Fibroblast of skin of scalp (primary cell): ENCODE data around the gene HELZ2. TPM values are rescaled to one million over a fixed set of nuclear protein-coding genes. Genes with fewer than 3 reads are reported as not detected.
A peak's percentile ranks its signal among the peaks of the same experiment; 100 is the strongest.
"Not testable (repeated sequence)": the region's sequence is repeated elsewhere in the genome, so short reads cannot be mapped to it uniquely, and the experiment has no call there.

Source experiments
- DNase-seq: peaks from one replicate; pipeline ENCODE4 v3.0.0-alpha.2; 2013
- polyA plus RNA-seq, 2 experiments: library from polyadenylated mRNA; unstranded; fragments of 120-200 nt; gene quantifications; one replicate each; pipeline ENCODE4 v1.2.1, GENCODE V29; 2013; ENCODE audit not compliant: insufficient read length in 2 of 2

The HELZ2 gene, protein sequence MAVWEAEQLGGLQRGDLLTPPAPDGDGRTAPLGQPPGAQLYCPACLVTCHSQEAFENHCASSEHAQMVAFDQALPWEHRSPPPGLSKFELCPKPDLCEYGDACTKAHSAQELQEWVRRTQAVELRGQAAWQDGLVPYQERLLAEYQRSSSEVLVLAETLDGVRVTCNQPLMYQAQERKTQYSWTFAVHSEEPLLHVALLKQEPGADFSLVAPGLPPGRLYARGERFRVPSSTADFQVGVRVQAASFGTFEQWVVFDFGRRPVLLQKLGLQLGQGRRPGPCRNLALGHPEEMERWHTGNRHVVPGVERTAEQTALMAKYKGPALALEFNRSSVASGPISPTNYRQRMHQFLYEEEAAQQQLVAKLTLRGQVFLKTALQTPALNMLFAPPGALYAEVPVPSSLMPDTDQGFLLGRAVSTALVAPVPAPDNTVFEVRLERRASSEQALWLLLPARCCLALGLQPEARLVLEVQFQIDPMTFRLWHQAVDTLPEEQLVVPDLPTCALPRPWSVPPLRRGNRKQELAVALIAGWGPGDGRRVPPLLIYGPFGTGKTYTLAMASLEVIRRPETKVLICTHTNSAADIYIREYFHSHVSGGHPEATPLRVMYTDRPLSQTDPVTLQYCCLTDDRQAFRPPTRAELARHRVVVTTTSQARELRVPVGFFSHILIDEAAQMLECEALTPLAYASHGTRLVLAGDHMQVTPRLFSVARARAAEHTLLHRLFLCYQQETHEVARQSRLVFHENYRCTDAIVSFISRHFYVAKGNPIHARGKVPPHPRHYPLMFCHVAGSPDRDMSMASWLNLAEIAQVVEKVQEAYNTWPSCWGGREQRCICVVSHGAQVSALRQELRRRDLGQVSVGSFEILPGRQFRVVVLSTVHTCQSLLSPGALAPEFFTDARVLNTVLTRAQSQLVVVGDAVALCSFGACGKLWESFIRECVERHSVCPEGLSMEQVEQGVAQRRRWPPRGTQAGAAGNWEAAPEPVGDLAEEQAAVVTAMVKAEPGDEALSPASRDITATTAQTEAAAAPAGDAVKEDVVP (N-terminal part only)
- 14.3 TPM for polyA plus RNA-seq (2013, experiment 1 of 2; ENCODE audit: insufficient read length)
- polyA plus RNA-seq (2013, experiment 2 of 2; ENCODE audit: insufficient read length): 15.8 TPM

GRCh38 chr20:63574156-63574828, at the start of gene HELZ2:
TSS of gene HELZ2 (minus strand) at chr20:63574239. CDS start at chr20:63572385, 1,854 bp downstream.
- DNase-seq: peak; percentile 77

DNA sequence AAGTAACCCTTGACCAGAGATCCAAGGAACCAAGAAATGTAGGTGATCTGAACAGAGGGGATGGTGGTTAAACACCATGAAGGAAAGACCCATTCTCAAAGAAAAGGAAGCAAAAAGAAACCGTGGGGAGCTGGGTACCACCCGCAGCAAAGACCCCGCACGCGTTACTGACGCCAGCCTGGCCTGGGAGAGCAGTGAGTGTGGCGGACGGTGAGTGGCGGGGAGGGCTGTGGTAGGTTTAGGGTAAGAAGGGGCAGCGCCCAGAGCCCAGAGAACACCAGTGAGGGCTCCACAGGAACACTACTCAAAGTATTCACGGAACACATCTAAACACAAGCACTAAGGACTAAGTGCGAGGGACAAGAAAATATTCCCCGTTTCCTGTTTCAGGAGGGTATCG, 48.7 kb upstream of the HELZ2 start:
- DNase-seq: no peak

DNA sequence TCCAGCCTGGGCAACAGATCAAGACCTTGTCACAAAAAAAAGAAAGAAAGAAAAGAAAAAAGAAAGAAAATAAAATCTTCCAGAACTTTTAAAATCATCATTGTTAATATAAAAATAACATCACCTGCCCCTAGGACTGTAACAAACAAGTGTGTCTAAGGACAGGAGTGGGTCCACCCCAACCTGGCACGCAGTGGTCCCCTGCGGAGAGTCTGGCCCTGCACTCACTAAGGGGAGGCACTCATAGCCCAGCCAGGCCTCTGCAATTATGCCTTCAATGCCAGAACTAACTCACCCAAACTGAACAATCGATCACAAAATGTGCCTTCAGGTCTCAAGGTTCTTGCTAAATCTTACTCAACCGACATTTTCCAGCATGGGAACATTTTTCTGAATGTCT, 48.1 kb upstream of the HELZ2 start:
- no peak for DNase-seq

GRCh38 chr20:63620991-63621390, 47.0 kb upstream of the HELZ2 start:
- no peak for DNase-seq

DNA sequence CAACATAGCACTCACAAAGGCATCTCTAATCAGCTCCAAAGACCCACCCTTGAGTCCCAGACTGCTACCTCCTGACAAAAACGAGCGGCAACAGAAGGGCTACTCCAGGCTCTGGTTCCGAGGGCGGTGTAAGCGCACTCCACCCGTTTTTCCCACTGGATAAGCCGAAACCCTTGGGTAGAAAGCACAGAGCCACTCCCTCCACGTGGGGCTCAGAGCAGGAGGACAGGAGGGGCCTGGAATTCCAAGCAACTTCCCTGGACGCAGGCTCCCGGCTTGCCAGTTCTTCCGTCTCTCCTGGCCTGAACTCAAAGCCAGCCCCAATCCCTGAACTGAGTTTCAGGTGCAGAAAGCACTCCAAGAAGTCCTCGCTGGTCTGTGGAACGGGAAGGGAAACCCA, 45.5 kb upstream of the HELZ2 start:
- no peak for DNase-seq

- DNase-seq: no peak
Observed at GRCh38 chr20:63619086-63619485, 45.0 kb upstream of the HELZ2 start.

DNA sequence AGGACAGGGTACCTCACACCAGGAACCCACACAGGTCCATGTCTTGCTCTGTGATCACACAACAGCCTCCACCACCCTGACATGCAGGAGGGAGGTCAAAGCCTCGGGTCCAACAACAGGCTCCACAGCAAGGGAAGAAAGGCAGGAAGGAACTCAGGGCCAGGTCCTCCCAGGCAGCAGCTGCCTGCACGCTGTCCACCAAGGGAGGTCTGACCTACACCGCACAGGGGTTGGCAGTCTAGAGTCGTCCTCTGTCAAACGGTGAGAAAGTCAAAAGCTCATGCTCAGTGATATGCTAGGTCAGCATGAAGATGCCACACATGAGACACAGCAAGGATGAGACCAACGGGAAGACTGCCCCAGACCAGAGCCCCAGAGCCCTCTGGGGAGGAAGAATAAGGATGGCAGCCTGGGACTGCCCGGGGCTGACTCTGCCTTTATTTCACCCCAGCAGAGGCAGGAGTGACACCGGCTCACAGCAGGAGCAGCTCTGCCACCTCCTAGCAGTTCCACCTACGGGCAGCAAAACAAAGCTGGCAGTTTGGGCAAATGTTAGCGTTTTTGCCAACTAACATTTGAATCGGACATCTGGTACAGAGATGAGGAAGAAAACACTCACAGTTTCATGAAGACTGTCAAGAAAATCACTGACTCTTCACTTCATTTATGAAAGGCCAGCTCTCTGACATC, 44.4 kb upstream of the HELZ2 start:
- no peak for DNase-seq

- no peak for DNase-seq
Observed at GRCh38 chr20:63617876-63618265, 43.8 kb upstream of the HELZ2 start.

DNA sequence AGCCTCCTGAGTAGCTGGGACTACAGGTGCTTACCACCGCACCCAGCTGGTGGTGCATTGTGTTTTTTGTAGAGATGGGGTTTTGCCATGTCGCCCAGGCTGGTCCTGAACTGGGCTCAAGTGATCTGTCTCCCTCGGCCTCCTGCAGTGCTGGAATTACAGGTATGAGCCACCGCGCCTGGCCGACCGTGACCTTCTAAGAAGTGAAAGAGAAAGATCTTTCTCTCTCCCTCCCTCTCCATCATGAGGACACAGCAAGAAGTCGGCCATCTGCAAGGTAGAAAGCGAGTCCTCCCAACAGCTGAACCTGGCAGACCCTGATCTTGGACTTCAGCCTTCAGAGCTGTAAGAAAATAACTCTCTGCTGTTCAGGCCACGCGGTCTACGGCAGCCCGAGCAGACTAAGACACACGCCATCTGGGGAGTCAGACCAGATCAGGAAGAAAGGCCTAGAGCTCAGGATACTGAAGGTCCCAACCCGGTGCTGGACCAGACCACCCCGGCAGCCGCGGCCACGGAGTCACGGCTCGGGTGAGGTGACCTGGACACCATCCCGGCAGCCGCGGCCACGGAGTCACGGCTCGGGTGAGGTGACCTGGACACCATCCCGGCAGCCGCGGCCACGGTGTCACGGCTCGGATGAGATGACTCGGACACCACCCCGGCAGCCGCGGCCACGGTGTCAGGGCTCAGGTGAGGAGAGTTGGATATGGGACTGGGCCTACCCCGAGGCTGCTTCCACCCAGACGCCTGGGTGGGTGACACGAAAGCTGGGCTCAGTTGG, 43.2 kb upstream of the HELZ2 start:
- no peak for DNase-seq

- not testable (repeated sequence) for DNase-seq
Observed at GRCh38 chr20:63613863-63614594, 40.0 kb upstream of the HELZ2 start.

GRCh38 chr20:63612276-63612931, 38.4 kb upstream of the HELZ2 start:
- DNase-seq: no peak

DNA sequence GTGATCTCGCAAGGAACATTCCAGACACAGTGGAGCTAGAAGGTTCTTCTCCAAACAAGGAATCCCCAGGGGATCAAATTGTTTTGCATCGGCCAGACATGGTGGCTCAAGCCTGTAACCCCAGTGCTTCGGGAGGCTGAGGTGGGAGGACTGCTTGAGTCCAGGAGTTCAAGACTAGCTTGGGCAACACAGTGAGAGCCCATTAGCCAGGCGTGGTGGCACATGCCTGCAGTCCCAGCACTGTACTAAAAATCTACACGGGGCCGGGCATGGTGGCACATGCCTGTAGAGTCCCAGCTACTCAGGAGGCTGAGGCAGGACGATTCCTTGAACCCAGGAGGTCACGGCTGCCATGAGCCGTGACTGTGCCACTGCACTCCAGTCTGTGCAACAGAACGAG, 37.6 kb upstream of the HELZ2 start:
- DNase-seq: peak; percentile 31

- no peak for DNase-seq
Observed at GRCh38 chr20:63610581-63611435, 36.8 kb upstream of the HELZ2 start.

DNA sequence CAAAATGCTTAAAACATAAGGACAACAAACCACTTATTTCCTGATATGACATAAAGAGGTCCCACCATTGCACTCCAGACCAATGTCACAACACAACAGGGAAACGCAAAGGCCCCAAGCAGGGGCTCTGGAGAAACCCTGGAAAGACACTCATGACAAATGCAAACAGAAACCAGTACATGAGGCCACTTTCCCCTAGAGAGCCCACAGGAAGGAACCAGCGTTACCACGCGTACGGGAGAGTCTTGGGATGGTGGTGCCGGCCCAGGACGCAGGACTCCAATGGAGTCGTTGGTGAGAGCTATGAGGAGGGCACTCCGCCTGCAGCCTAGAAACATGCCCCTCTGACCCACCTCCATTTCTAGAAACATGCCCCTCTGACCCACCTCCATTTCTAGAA, 32.6 kb upstream of the HELZ2 start:
- no peak for DNase-seq

DNA sequence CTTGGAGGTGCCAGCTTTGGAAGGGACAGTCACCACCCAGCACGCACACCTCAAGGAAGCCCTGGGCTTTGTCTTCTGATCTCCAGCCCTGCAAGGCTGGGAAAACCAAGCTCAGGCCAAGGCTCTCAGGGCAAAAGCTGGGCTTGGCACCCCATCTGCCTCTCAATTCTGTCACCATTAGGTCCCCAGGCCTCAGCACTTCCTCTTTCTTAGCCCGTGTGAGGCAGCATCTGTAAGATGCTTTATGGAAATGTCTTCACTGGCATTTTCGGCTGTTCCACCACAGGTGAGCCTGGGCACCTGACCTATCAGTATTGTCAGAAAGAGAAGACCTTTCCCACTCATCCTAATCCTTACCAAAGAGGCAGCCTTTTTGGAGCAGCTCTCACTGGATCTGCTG, 28.3 kb upstream of the HELZ2 start:
- no peak for DNase-seq

DNA sequence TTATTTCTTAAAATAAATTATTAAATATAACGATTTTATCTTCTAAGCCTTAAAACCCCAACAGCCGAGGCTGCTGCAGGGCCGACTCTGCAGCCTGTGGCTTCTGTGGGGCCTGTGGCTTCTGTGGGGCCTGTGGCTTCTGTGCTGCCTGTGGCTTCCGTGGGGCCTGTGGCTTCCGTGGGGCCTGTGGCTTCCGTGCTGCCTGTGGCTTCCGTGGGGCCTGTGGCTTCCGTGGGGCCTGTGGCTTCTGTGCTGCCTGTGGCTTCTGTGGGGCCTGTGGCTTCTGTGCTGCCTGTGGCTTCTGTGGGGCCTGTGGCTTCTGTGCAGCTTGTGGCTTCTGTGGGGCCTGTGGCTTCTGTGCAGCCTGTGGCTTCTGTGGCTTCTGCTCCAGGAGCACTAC, 27.6 kb upstream of the HELZ2 start:
- DNase-seq: not testable (repeated sequence)

DNA sequence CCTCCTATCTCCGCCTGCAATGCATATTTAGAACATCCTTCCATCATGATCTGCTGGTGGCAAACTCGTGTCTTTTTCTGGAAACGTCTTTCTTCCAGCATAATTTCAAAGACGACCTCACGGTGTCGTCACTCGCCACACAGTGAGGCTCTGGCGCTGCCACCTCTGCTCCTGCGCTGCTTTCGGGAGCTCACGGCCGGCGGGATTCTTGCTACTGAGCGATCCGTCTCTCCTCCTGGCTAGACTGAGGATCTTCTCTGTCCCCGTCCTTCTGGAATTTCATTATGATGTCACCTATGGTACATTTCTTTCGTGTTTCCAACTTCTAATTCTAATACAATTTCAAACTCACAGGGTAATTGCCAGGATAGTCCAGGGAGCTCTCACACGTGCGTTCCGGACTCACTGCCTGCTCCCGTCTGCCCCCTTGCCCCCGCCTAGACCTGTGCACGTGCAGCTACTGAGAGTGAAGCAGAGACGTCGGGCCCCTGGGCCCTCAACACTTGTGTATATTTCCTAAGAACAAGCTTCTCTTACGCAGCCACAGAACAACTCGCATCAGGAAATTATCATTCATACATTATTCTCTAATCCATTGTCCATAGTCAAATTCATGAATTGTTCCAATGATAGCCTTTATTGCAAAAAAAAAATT, 25.5 kb upstream of the HELZ2 start:
- no peak for DNase-seq
